HCT116 (cell line): ENCODE measurements around the gene NKX2-2. TPM values are rescaled to one million over a fixed set of nuclear protein-coding genes. Genes with fewer than 3 reads are reported as not detected.
A peak's percentile ranks its signal among the peaks of the same experiment; 100 is the strongest.

Experiments
- ATAC-seq: fragments of 200-7000 bp; cut with Tn5 transposase; 2 replicates; pipeline ENCODE4 v1.9.1; 2020; ENCODE audit warnings: mild to moderate bottlenecking, moderate library complexity
- BruUV-seq: library from RNA; stranded (reverse); fragments of 400-500 nt; replicated peaks from 2 replicates; lab custom pipeline; 2021; lab: Mats Ljungman, UMichigan
- CTCF ChIA-PET: fragments of 300-600 bp; sonication (Branson Sonifier 250); formaldehyde crosslinking; loops from one replicate; lab custom pipeline; 2021; ENCODE audit warnings: antibody characterized with exemption; lab: Charles Lee
- POLR2A ChIA-PET: fragments of 300-600, 350-600 bp; sonication (Branson Sonifier 250); formaldehyde crosslinking; loops from one replicate; lab custom pipeline; 2021; ENCODE audit warnings: antibody characterized with exemption; lab: Charles Lee
- RAD21 ChIA-PET, 2 experiments: fragments of 300-600 bp; sonication (Branson Sonifier 250); formaldehyde crosslinking; loops; one replicate each; lab custom pipeline; 2023; ENCODE audit warnings: low total read pairs in 2 of 2; ENCODE audit not compliant: uncharacterized antibody in 2 of 2, unreplicated experiment in 2 of 2, low non-redundant PET in 1 of 2; lab: Charles Lee
- DNase-seq: peaks from one replicate; pipeline ENCODE4 v3.0.0-alpha.2; 2010; ENCODE audit warnings: low read depth, low spot score
- H2AFZ ChIP-seq: fragments of 200-600 bp; shearing (Covaris generic), sonication (generic); 2 replicates; pipeline ENCODE4 v1.6.1; 2017; ENCODE audit warnings: low read depth, mixed run types, mixed read lengths, antibody characterized with exemption, low read length; ENCODE audit not compliant: poor library complexity, severe bottlenecking
- H3K27ac ChIP-seq: 2 replicates; pipeline ENCODE4 v1.5.1; 2012; ENCODE audit warnings: low read depth, low read length
- H3K27me3 ChIP-seq: fragments of 200-600 bp; sonication (generic); 2 replicates; pipeline ENCODE4 v1.6.1; 2016; ENCODE audit warnings: mixed run types, low read length, mixed read lengths; ENCODE audit not compliant: insufficient read depth
- H3K36me3 ChIP-seq, 2 experiments: fragments of 200-500 bp in 1 of 2; fragments of 200-600 bp in 1 of 2; sonication (Bioruptor generic) in 1 of 2; sonication (generic) in 1 of 2; 2 replicates each; pipeline versions ENCODE4 v1.5.1 to v1.6.1; 2014 to 2016; ENCODE audit warnings: low read length in 2 of 2, inconsistent platforms in 1 of 2, mixed read lengths in 1 of 2, mixed run types in 1 of 2; ENCODE audit not compliant: insufficient read depth in 2 of 2, control insufficient read depth in 1 of 2
- H3K4me1 ChIP-seq, 2 experiments: fragments of 200-600 bp in 1 of 2; sonication (generic) in 1 of 2; 2 replicates each; pipeline versions ENCODE4 v1.5.1 to v1.6.1; 2012 to 2017; ENCODE audit warnings: low read length in 2 of 2, inconsistent platforms in 1 of 2, mild to moderate bottlenecking in 1 of 2, mixed read lengths in 1 of 2, mixed run types in 1 of 2, moderate library complexity in 1 of 2; ENCODE audit not compliant: insufficient read depth in 2 of 2, control insufficient read depth in 1 of 2
- H3K4me2 ChIP-seq: fragments of 200-600 bp; sonication (generic); 2 replicates; pipeline ENCODE4 v1.6.1; 2017; ENCODE audit warnings: mixed run types, low read length, mixed read lengths
- H3K4me3 ChIP-seq, 2 experiments: fragments of 200-600 bp in 1 of 2; sonication (generic) in 1 of 2; replicated peaks in 1 of 2; 2 replicates each; pipeline ENCODE4 v1.5.1; 2011 to 2016; ENCODE audit warnings: low read length in 2 of 2, control low read depth in 1 of 2, low read depth in 1 of 2, mild to moderate bottlenecking in 1 of 2, mixed read lengths in 1 of 2, mixed run types in 1 of 2
- H3K79me2 ChIP-seq: fragments of 200-600 bp; sonication (generic); 2 replicates; pipeline ENCODE4 v1.6.1; 2017; ENCODE audit warnings: mild to moderate bottlenecking, mixed run types, low read length, moderate library complexity, mixed read lengths; ENCODE audit not compliant: insufficient read depth
- H3K9ac ChIP-seq: fragments of 200-600 bp; sonication (generic); 2 replicates; pipeline ENCODE4 v1.6.1; 2016; ENCODE audit warnings: low read length, mixed read lengths
- H3K9me2 ChIP-seq: fragments of 200-600 bp; sonication (generic), shearing (Covaris generic); 2 replicates; pipeline ENCODE4 v1.6.1; 2017; ENCODE audit warnings: mixed run types, mild to moderate bottlenecking, moderate library complexity; ENCODE audit not compliant: insufficient read depth
- H3K9me3 ChIP-seq, 2 experiments: fragments of 200-500 bp in 1 of 2; fragments of 200-600 bp in 1 of 2; sonication (Bioruptor generic) in 1 of 2; sonication (generic) in 1 of 2; 2 replicates each; pipeline ENCODE4 v1.6.1; 2014 to 2017; ENCODE audit warnings: low read length in 2 of 2, mixed read lengths in 2 of 2, inconsistent platforms in 1 of 2, low read depth in 1 of 2, mild to moderate bottlenecking in 1 of 2, mixed run types in 1 of 2, moderate library complexity in 1 of 2; ENCODE audit not compliant: control insufficient read depth in 1 of 2, insufficient read depth in 1 of 2
- H4K20me1 ChIP-seq: fragments of 200-600 bp; sonication (generic), shearing (Covaris generic); 2 replicates; pipeline ENCODE4 v1.6.1; 2017; ENCODE audit warnings: mixed run types, mild to moderate bottlenecking, moderate library complexity; ENCODE audit not compliant: insufficient read depth
- ATF3 ChIP-seq: IDR thresholded peaks from 2 replicates; pipeline ENCODE4 v1.6.1; 2012
- CTCF ChIP-seq, 3 experiments: fragments of 200-600 bp in 1 of 3; sonication (generic) in 1 of 3; IDR thresholded peaks in 2 of 3; conservative IDR thresholded peaks in 1 of 3; 2 replicates each; pipeline ENCODE4 v1.5.1; 2012 to 2017; ENCODE audit warnings: low read depth in 2 of 3, low read length in 2 of 3, antibody characterized with exemption in 1 of 3, borderline replicate concordance in 1 of 3, control low read depth in 1 of 3, mild to moderate bottlenecking in 1 of 3, mixed read lengths in 1 of 3, mixed run types in 1 of 3, moderate library complexity in 1 of 3; ENCODE audit not compliant: insufficient read depth in 1 of 3
- EGR1 ChIP-seq: IDR thresholded peaks from 2 replicates; pipeline ENCODE4 v1.6.1; 2012; ENCODE audit warnings: low read depth
- ELF1 ChIP-seq: IDR thresholded peaks from 2 replicates; pipeline ENCODE4 v1.6.1; 2012; ENCODE audit warnings: low read depth, borderline replicate concordance
- EZH2 ChIP-seq: fragments of 200-600 bp; sonication (generic); IDR thresholded peaks from 2 replicates; pipeline ENCODE4 v1.6.1; 2017; ENCODE audit warnings: antibody characterized with exemption, mixed run types
- EZH2phosphoT487 ChIP-seq: fragments of 200-600 bp; IDR thresholded peaks from 2 replicates; pipeline ENCODE4 v1.6.1; 2018; ENCODE audit warnings: antibody characterized with exemption, borderline replicate concordance
- JUND ChIP-seq: IDR thresholded peaks from 2 replicates; pipeline ENCODE4 v1.6.1; 2012
- MAX ChIP-seq: IDR thresholded peaks from 2 replicates; pipeline ENCODE4 v1.6.1; 2012
- POLR2A ChIP-seq: IDR thresholded peaks from 2 replicates; pipeline ENCODE4 v1.7.0; 2011; ENCODE audit warnings: borderline replicate concordance; ENCODE audit not compliant: insufficient read depth, insufficient read length; ENCODE audit errors: extremely low read depth
- REST ChIP-seq: IDR thresholded peaks from 2 replicates; pipeline ENCODE4 v1.6.1; 2012; ENCODE audit warnings: low read depth
- SP1 ChIP-seq: IDR thresholded peaks from 2 replicates; pipeline ENCODE4 v1.6.1; 2012; ENCODE audit warnings: low read depth
- SRF ChIP-seq: IDR thresholded peaks from 2 replicates; pipeline ENCODE4 v1.6.1; 2012; ENCODE audit warnings: low read depth
- TCF7L2 ChIP-seq: IDR thresholded peaks from 2 replicates; pipeline ENCODE4 v1.7.0; 2011; ENCODE audit warnings: borderline replicate concordance, inconsistent platforms; ENCODE audit not compliant: insufficient read depth, insufficient read length; ENCODE audit errors: extremely low read depth
- YY1 ChIP-seq: IDR thresholded peaks from 2 replicates; pipeline ENCODE4 v1.6.1; 2011; ENCODE audit warnings: low read length, low read depth, moderate library complexity, mild to moderate bottlenecking; ENCODE audit not compliant: insufficient replicate concordance; ENCODE audit errors: extremely low read depth
- ZBTB33 ChIP-seq: IDR thresholded peaks from 2 replicates; pipeline ENCODE4 v1.6.1; 2011; ENCODE audit warnings: mild to moderate bottlenecking, low read length, moderate library complexity; ENCODE audit not compliant: insufficient replicate concordance; ENCODE audit errors: extremely low read depth
- ZFX ChIP-seq: fragments of 450-650 bp; IDR thresholded peaks from 2 replicates; pipeline ENCODE4 v1.6.1; 2017
- ZNF274 ChIP-seq: fragments of 200-500 bp; sonication (Bioruptor generic); IDR thresholded peaks from 2 replicates; pipeline ENCODE4 v1.6.1; 2014; ENCODE audit warnings: mild to moderate bottlenecking, low read depth, low read length, inconsistent platforms
- intact Hi-C: fragments of 100-400 bp; cut with micrococcal nuclease; formaldehyde crosslinking; loops from 2 replicates; pipeline ENCODE4 v1.10.0; 2022
- total RNA-seq: library from RNA; stranded (reverse); gene quantifications from one replicate; pipeline ENCODE4 v1.2.1, GENCODE V29; 2021; ENCODE audit not compliant: unreplicated experiment

NKX2-2 gene
- total RNA-seq, 1 experiment from 2014 or later: not detected

- no peaks in the 10 kb centered on the region for H3K9me2 ChIP-seq
- ATAC-seq (peak; percentile 88), DNase-seq (peak; percentile 44)
- intact Hi-C loops: loop anchor here (1.0 to 10.0 kb wide), 7 partner anchors 66 to 841 kb away; no protein-coding TSS in a partner anchor
- H3K4me2 ChIP-seq: peak overlapping the region; percentile 99
- no TSS peak for BruUV-seq
- no peaks in the 10 kb centered on the region for H3K9me3 ChIP-seq
- CTCF ChIA-PET: interaction anchor here (0.7 to 7.3 kb wide), 19 partner anchors 11 to 912 kb away, joined by 3 to 105 read pairs (median 4); partner anchors contain the start of gene KIZ
- H3K4me1 ChIP-seq: peaks cover 3 to 20% of the 10 kb centered on the region in 2 experiments; a peak in 3 of 4 replicates
- RAD21 ChIA-PET: interaction anchor here (0.7 to 1.3 kb wide), 8 partner anchors 268 to 662 kb away, joined by 3 to 13 read pairs (median 3); no protein-coding TSS in a partner anchor
- H3K27me3 ChIP-seq: no peaks in the 10 kb centered on the region
- peak overlapping the region; percentile 60 to 71 for H3K4me3 ChIP-seq
- peak overlapping the region; percentile 70 for H3K9ac ChIP-seq
- peak overlapping the region; percentile 77 for H2AFZ ChIP-seq
- H3K79me2 ChIP-seq: peaks cover 4% of the 10 kb centered on the region; the same call in 1 of the 2 replicates
- peak overlapping the region; percentile 85 for H3K27ac ChIP-seq
- H3K36me3 ChIP-seq: peaks cover 0 to 4% of the 10 kb centered on the region in 2 experiments; a peak in 1 of 4 replicates
- no peaks in the 10 kb centered on the region for H4K20me1 ChIP-seq
- POLR2A ChIA-PET: interaction anchor here (0.9 kb wide), 1 partner anchor 641 kb away, joined by 4 read pairs; no protein-coding TSS in a partner anchor
- TF ChIP-seq EZH2: no peak
- no peak for TF ChIP-seq REST
- TF ChIP-seq ELF1: no peak
- no peak for TF ChIP-seq ZNF274
- no peak for TF ChIP-seq SP1
- TF ChIP-seq SRF: no peak
- TF ChIP-seq ZBTB33: no peak
- TF ChIP-seq MAX: peak; percentile 83
- TF ChIP-seq EGR1: no peak
- no peak for TF ChIP-seq JUND
- no peak for TF ChIP-seq TCF7L2
- TF ChIP-seq POLR2A: peak; percentile 34
- TF ChIP-seq CTCF (IDR thresholded peaks at IDR 0.05 in 2 of 3, conservative IDR thresholded peaks at IDR 0.05 in 1 of 3; ENCODE audit: borderline replicate concordance in 1 of 3, insufficient read depth in 1 of 3, low read depth in 2 of 3, low read length in 2 of 3): peak; percentile 65 to 83 (median 80); a peak in 5 of 6 replicates
- TF ChIP-seq ZFX: peak; percentile 77; the same call in 1 of the 2 replicates
- TF ChIP-seq YY1: peak; percentile 20
- TF ChIP-seq ATF3: no peak
- no peak for TF ChIP-seq EZH2phosphoT487
Observed at GRCh38 chr20:21505810-21506530, 7.9 kb downstream of the NKX2-2 start.
